Neural progenitor cell (in vitro differentiated cells): ENCODE results near the gene APLN. TPM values are rescaled to one million over a fixed set of nuclear protein-coding genes. Genes with fewer than 3 reads are reported as not detected.

Experiments used
- DNase-seq: peaks from one replicate; pipeline ENCODE4 v3.0.0-alpha.2; 2016; ENCODE audit warnings: low spot score
- H2AFZ ChIP-seq: fragments of 200-600 bp; sonication (generic); replicated peaks from 2 replicates; pipeline ENCODE4 v1.6.1; 2016; ENCODE audit warnings: antibody characterized with exemption
- H3F3A ChIP-seq: fragments of 200-600 bp; sonication (generic); 2 replicates; pipeline ENCODE4 v1.6.1; 2016; ENCODE audit warnings: antibody characterized with exemption, low read depth
- H3K27ac ChIP-seq: fragments of 200-600 bp; sonication (generic); 2 replicates; pipeline ENCODE4 v1.5.1; 2016; ENCODE audit warnings: mild to moderate bottlenecking
- H3K27me3 ChIP-seq: fragments of 200-600 bp; sonication (generic); 2 replicates; pipeline ENCODE4 v1.6.1; 2016; ENCODE audit warnings: mild to moderate bottlenecking, moderate library complexity
- H3K36me3 ChIP-seq: fragments of 200-600 bp; sonication (generic); 2 replicates; pipeline ENCODE4 v1.5.1; 2016
- H3K4me1 ChIP-seq: fragments of 200-600 bp; sonication (generic); 2 replicates; pipeline ENCODE4 v1.6.1; 2016; ENCODE audit warnings: mixed run types
- H3K4me2 ChIP-seq: fragments of 200-600 bp; sonication (generic); 2 replicates; pipeline ENCODE4 v1.6.1; 2016
- H3K4me3 ChIP-seq: fragments of 200-600 bp; sonication (generic); 2 replicates; pipeline ENCODE4 v1.5.1; 2016
- H3K79me2 ChIP-seq: fragments of 200-600 bp; sonication (generic); 2 replicates; pipeline ENCODE4 v1.6.1; 2016; ENCODE audit warnings: low read depth
- H3K9ac ChIP-seq: fragments of 200-600 bp; sonication (generic); 2 replicates; pipeline ENCODE4 v1.6.1; 2016
- H3K9me3 ChIP-seq: fragments of 200-600 bp; sonication (generic); 2 replicates; pipeline ENCODE4 v1.5.1; 2016; ENCODE audit warnings: low read depth
- H4K20me1 ChIP-seq: fragments of 200-600 bp; sonication (generic); 2 replicates; pipeline ENCODE4 v1.6.1; 2016; ENCODE audit warnings: low read depth
- H3K27ac Mint-ChIP-seq: 3 replicates; pipeline ENCODE4 v1.8.0; 2021; ENCODE audit warnings: mixed read lengths
- H3K27me3 Mint-ChIP-seq: 2 replicates; pipeline ENCODE4 v1.8.0; 2022; ENCODE audit warnings: low read depth, mild to moderate bottlenecking, inconsistent platforms, moderate library complexity, mixed read lengths; ENCODE audit not compliant: insufficient read depth
- H3K36me3 Mint-ChIP-seq: 3 replicates; pipeline ENCODE4 v1.8.0; 2021; ENCODE audit warnings: mixed read lengths
- H3K4me1 Mint-ChIP-seq: 3 replicates; pipeline ENCODE4 v1.8.0; 2021; ENCODE audit warnings: mixed read lengths
- H3K4me3 Mint-ChIP-seq: 3 replicates; pipeline ENCODE4 v1.8.0; 2021; ENCODE audit warnings: mild to moderate bottlenecking, moderate library complexity, mixed read lengths
- H3K9me3 Mint-ChIP-seq: 3 replicates; pipeline ENCODE4 v1.8.0; 2020; ENCODE audit warnings: mixed read lengths
- EZH2 ChIP-seq: fragments of 200-600 bp; sonication (generic); IDR thresholded peaks from 2 replicates; pipeline ENCODE4 v1.6.1; 2017; ENCODE audit warnings: antibody characterized with exemption, mild to moderate bottlenecking, moderate library complexity
- EZH2phosphoT487 ChIP-seq: fragments of 200-600 bp; sonication (generic); IDR thresholded peaks from 2 replicates; pipeline ENCODE4 v1.6.1; 2017; ENCODE audit warnings: antibody characterized with exemption
- total RNA-seq: library from RNA; depleted of rRNA; stranded (reverse); fragments of >200 nt; gene quantifications from 2 replicates; pipeline ENCODE4 v1.2.3, GENCODE V29; 2015; ENCODE audit warnings: low replicate concordance
- TF ChIP-seq, protein P1 (sequence below): fragments of 200-600 bp; sonication (generic); IDR thresholded peaks from 2 replicates; pipeline ENCODE4 v1.5.1; 2017; ENCODE audit warnings: antibody characterized with exemption, mild to moderate bottlenecking

APLN gene
- total RNA-seq, 1 donor from 2014 or later: 0.22 TPM

- no peak overlapping the region for H3K4me3 Mint-ChIP-seq
- H3K27me3 ChIP-seq: no peaks in the 10 kb centered on the region
- no peak overlapping the region for H3K9ac ChIP-seq
- H3K27me3 Mint-ChIP-seq: peaks cover 2% of the 10 kb centered on the region
- DNase-seq: no peak
- TF ChIP-seq EZH2 (no peak), EZH2phosphoT487 (no peak)
- TF ChIP-seq, protein P1, sequence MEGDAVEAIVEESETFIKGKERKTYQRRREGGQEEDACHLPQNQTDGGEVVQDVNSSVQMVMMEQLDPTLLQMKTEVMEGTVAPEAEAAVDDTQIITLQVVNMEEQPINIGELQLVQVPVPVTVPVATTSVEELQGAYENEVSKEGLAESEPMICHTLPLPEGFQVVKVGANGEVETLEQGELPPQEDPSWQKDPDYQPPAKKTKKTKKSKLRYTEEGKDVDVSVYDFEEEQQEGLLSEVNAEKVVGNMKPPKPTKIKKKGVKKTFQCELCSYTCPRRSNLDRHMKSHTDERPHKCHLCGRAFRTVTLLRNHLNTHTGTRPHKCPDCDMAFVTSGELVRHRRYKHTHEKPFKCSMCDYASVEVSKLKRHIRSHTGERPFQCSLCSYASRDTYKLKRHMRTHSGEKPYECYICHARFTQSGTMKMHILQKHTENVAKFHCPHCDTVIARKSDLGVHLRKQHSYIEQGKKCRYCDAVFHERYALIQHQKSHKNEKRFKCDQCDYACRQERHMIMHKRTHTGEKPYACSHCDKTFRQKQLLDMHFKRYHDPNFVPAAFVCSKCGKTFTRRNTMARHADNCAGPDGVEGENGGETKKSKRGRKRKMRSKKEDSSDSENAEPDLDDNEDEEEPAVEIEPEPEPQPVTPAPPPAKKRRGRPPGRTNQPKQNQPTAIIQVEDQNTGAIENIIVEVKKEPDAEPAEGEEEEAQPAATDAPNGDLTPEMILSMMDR: no peak
- H3K4me3 ChIP-seq: no peak overlapping the region
- H3K4me1 ChIP-seq: no peaks in the 10 kb centered on the region
- H3K36me3 ChIP-seq: no peaks in the 10 kb centered on the region
- no peaks in the 10 kb centered on the region for H3K9me3 Mint-ChIP-seq
- H3K9me3 ChIP-seq: no peaks in the 10 kb centered on the region
- no peak overlapping the region for H2AFZ ChIP-seq
- H3K79me2 ChIP-seq: no peaks in the 10 kb centered on the region
- H3K4me2 ChIP-seq: no peak overlapping the region
- H3K27ac ChIP-seq: no peak overlapping the region
- H3K36me3 Mint-ChIP-seq: no peaks in the 10 kb centered on the region
- no peaks in the 10 kb centered on the region for H4K20me1 ChIP-seq
- peaks cover 12% of the 10 kb centered on the region for H3K4me1 Mint-ChIP-seq
- no peak overlapping the region for H3K27ac Mint-ChIP-seq
- H3F3A ChIP-seq: no peaks in the 10 kb centered on the region
Measured at GRCh38 chrX:129688097-129688496, 33.3 kb upstream of the APLN start.

DNA sequence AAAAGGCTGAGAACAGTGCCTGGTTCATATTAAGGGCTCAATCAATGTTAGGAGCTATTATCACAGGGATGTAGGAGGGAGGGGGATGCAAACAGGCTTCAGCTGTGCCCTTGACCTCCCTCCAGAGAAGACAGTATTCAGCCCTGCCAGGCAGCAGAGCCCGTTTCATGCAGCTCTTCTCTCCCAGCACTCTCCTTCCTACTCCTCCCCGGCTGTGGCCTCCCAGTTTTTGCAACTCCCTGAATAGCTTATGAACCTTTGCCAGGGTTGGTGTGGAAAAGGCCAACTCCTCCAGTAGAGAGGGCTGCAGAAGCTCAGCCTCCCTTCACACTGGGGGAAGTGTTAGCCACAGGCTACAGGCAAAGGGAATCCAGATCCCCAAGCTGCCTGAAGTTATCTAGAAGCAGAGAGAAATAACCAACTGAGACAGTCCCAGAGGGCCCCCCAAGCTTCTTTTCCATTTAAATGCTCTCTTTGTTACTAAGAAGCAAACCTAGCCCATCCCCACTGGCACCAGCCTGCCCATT is 31.7 kb upstream of the APLN start:
- H3K36me3 ChIP-seq: no peaks in the 10 kb centered on the region
- peaks cover 2% of the 10 kb centered on the region for H3K27me3 Mint-ChIP-seq
- H3K79me2 ChIP-seq: no peaks in the 10 kb centered on the region
- TF ChIP-seq, protein P1: no peak
- TF ChIP-seq EZH2phosphoT487 (no peak), EZH2 (no peak)
- DNase-seq: no peak
- H3K9ac ChIP-seq: no peak overlapping the region
- no peaks in the 10 kb centered on the region for H3K36me3 Mint-ChIP-seq
- H3F3A ChIP-seq: no peaks in the 10 kb centered on the region
- no peaks in the 10 kb centered on the region for H3K9me3 ChIP-seq
- H2AFZ ChIP-seq: no peak overlapping the region
- H3K27ac ChIP-seq: no peak overlapping the region
- H3K27me3 ChIP-seq: no peaks in the 10 kb centered on the region
- no peaks in the 10 kb centered on the region for H3K9me3 Mint-ChIP-seq
- H3K4me2 ChIP-seq: no peak overlapping the region
- H3K4me3 Mint-ChIP-seq: no peak overlapping the region
- no peak overlapping the region for H3K4me3 ChIP-seq
- peak overlapping the region; percentile 57 for H3K27ac Mint-ChIP-seq
- H3K4me1 ChIP-seq: no peaks in the 10 kb centered on the region
- H4K20me1 ChIP-seq: no peaks in the 10 kb centered on the region
- H3K4me1 Mint-ChIP-seq: peaks cover 12% of the 10 kb centered on the region

DNA sequence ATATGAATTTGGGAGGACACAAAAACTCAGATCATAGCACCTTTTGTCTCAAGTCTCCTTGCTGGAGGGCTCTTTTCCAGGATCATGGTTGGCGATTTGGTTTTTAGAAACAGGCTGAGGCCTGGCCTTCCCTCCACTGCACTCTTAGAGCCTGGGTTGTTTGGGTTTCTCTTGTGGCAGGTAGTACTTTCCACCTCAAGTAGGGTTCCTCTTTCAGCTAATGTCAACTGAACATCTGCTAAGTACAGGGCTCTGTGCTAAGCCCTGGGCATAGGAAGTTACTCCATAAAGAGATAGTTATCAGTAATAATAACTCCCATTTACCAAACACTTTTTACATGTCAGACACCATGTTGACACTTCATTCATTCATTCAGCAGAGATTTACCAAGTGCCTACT is 28.2 kb upstream of the APLN start:
- no peak overlapping the region for H3K4me2 ChIP-seq
- Mint-ChIP-seq H3K9me3 (no peaks in the 10 kb centered on the region), H3K27ac (no peak overlapping the region), H3K36me3 (no peaks in the 10 kb centered on the region), H3K4me1 (peaks cover 9% of the 10 kb centered on the region), H3K4me3 (no peak overlapping the region), H3K27me3 (peaks cover 2% of the 10 kb centered on the region)
- no peak overlapping the region for H3K9ac ChIP-seq
- H3K36me3 ChIP-seq: no peaks in the 10 kb centered on the region
- no peak overlapping the region for H2AFZ ChIP-seq
- TF ChIP-seq EZH2phosphoT487 (no peak), EZH2 (no peak)
- TF ChIP-seq, protein P1: no peak
- H4K20me1 ChIP-seq: no peaks in the 10 kb centered on the region
- no peaks in the 10 kb centered on the region for H3F3A ChIP-seq
- no peak overlapping the region for H3K4me3 ChIP-seq
- DNase-seq: no peak
- H3K27ac ChIP-seq: no peak overlapping the region
- H3K27me3 ChIP-seq: no peaks in the 10 kb centered on the region
- H3K9me3 ChIP-seq: no peaks in the 10 kb centered on the region
- no peaks in the 10 kb centered on the region for H3K4me1 ChIP-seq
- no peaks in the 10 kb centered on the region for H3K79me2 ChIP-seq
